ENCODE results near the gene MMS19.
"Not testable (repeated sequence)": the region's sequence is repeated elsewhere in the genome, so short reads cannot be mapped to it uniquely, and the experiment has no call there.

The MMS19 gene

DNA sequence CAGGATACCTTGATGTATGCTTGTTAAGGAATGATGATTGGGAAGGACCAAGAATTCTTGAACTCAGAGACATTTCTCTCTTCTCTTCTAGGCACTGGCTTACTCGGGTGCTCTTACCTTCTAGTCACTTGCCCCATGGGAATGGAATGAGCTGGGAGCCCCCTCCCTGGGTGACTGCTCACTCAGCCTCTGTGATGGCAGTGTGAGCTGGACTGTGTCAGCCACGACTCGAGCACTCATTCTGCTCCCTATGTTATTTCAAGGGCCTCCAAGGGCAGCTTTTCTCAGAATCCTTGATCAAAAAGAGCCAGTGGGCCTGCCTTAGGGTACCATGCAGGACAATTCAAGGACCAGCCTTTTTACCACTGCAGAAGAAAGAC lies 41.5 kb downstream of the MMS19 start:
- DNase-seq: no peak

DNA sequence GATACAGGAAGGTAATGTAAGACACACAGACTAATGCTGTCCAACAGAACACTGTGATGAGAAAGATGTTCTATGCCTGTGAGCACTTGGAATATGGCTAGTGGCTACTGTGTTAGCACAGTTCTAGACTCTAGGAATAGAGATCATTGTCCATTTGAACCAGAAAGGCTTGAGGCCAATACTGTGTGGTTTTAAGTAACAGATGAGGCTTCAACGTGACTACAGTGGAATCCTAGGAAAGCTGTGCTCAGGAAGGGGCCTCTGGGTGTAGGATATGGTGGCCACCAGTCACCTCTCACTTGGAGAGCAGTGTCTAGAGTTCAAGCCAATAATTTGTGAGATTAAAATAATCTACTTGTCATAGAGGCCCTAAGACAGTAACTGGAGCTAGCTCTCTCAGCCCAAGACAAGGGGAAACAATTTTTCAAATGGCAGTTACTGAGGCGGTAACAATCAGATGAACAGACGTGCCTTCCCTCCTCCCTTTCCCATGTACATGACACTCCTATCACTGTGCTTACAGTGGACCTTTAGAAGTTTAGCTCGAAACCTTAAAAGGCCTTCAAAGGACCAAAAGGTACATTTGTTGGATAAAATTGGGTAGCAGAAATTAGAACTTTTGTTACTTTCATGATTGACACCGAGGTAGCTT lies 42.1 kb downstream of the MMS19 start:
- no peak for DNase-seq

DNA sequence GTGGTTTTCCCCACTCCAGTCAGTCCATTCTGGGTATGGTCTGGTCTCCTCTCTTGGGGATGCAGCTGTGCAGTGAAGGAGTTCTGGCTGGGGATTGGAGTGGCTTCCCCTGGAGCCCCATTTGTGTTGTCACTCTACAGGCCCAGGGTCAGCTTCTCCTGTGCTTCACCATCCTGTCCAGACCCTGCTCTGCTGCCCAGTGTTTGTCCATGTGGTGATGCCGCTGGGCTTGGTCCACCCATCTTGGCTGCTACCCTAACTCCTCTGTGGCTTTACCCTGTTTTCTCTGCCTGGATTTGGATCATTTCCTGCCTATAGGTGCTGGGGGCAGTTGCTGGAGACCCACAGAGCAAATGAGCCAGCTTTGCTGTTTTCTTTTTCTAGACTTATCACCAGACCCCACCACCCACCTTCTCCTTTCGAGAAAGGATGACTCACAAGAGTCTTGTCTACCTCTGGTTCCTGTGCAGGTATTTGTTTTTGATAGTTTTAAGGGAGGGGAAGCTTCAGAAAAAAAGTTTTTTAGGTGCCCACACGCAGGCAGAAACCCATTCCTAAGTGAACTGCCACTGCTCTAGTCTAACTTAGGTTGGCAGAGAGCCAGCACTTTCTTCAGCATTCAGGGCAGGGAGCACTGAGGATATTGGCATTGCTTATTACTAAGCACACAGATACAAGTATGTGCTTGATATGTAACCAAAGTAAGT lies 43.7 kb downstream of the MMS19 start:
- DNase-seq: no peak

DNA sequence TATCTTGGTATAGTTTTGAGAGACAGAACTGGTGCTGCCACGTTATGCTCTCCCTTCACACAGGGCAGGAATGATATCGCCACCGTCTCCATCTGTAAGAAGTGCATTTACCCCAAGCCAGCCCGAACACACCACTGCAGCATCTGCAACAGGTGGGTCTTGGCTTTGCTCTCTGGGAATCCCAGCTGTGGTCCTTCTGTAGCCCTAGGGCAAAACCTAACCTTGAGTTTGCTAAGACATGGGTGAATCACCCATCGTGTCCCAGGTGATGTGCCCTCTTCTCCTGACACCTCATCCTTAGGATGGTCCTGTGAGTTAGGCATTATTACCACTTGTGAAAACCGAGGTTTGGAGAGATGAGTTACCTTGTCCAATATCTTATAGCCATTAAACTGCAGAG lies 45.9 kb downstream of the MMS19 start:
- no peak for DNase-seq

DNA sequence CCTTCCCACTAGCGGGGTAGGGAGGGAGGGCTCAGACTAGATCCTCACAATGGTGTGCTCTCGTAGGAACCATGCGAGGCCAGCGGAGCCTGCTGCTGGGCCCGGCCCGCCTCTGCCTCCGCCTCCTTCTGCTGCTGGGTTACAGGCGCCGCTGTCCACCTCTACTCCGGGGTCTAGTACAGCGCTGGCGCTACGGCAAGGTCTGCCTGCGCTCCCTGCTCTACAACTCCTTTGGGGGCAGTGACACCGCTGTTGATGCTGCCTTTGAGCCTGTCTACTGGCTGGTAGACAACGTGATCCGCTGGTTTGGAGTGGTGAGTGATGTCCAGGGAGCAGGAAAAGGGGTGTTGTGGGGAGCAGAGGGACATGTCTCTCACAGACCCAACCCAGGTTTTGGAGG lies 46.6 kb downstream of the MMS19 start:
- DNase-seq: no peak

DNA sequence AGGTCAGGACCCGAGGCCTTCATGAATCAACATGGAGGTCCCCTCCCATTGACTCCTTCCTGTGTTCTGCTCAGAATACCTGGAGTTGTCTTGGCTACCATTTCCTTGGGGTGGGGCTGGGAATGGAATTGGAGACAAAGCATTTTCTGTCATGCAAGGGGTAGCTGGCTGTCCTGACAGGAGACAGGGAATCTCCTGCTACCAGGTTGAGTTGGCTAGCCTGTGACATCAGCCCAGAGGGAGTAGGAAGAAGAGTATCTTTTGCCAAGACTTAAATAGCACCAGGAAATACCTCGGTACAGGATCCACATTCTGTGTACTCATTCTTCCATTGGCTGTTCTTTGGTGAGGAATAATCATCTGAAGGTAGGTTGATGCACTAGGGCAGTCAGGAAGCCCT lies 47.4 kb downstream of the MMS19 start:
- no peak for DNase-seq

DNA sequence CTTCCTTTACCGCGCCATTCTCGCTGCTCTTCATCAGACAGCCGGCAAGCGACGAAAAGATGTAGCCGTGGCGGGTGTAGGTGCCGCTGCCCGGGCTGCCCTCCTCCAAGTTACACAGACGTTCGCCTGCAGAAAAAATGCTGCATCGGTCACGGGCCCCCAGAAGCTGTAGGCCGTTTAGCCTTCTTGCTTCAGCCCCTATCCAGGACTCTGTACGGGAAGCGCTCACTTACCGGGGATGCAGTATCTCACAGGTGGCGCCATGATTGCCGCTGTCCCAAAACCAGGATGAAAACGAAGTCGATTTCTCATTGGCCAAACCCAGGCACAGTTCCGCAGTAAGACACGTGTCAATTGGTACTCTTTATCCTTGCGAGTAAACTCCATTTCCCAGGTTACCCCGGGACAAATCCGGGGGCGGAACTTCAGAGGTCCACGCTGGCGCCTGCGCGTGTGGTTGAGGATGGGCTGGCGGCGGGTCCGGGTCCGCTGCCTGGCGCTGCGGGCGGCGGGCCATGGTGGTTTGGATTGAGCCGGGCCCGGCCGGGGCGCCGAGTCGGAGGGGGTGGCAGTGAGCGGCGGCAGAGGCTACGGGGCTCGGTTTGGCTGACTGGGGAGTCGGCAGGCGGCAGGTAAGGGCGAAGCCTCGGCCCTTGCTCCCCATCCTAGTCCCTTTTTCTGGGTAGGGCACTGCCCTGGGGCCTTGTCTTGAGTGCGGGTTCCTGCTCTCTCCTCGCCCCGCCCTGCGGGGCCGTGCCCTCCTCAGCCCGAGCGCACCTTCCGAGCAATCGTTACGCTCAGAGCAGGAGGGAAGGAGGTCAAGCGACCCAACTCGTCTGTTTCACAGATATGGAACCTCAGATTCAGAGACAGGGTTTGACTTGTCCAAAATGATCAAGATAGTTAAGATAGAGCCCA lies 52.2 kb downstream of the MMS19 start, which contains the start of the genes EXOSC1 and ZDHHC16:
TSS of gene EXOSC1 (minus strand) at position 285 of the 918 bp plus-strand sequence. CDS start at position 264, 21 bp downstream.
TSS of gene ZDHHC16 (plus strand) at position 454 of the 918 bp plus-strand sequence. CDS start 5,501 bp downstream, outside the sequence.
- peak; percentile 47 for DNase-seq

DNA sequence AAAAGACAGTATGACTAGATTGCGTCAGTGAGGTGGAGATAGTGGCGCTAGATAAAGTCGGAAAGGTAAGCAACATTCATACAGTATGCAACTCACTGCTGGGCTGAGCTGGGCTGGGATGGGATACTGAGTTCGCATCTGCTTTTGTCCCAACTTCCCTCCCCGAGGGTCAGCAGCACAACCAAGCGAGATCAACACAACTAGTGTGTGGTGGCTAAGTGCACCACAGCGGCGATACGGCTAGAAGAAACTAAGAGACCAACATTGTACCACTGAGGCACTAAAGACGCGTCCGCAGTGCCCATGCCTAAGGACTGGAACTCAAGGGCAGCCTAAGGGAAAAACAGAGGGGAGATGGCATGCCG lies 52.9 kb downstream of the MMS19 start:
- no peak for DNase-seq

DNA sequence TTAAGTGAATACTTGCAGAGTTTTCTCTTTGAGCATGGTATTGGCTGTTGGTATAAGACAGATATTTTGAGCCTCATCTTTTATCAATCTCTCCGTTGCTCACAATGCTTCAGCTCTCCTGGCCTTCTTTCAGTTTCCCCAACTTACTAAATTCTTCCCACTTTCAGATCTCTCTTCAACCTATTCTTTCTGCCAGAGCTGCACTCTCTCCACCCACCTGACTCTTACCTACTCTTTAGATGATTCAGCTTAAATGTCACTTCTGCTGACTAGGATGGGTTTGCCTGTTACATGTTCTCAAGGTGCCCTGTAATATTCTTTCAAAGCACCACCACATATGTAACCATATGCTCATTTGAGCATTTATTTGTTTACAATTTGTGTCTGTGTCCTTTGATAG lies 54.0 kb downstream of the MMS19 start:
- no peak for DNase-seq

DNA sequence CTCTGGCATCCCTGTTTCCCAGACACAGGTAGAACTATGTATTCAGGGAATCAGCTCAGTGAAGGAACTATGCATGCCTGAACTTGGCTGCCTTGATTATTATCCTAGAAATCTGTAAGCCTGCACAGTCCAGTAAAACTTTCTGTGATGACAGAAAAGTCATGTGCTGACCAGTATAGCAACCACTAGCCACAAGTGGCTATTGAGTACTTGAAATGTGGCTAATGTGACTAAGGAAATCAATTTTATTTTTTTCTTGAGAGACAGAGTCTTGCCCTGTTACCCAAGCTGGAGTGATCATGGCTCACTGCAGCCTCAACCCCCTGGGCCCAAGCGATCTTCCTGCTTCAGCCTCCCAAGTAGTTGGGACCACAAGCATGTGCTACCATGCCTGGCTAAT lies 55.9 kb downstream of the MMS19 start:
- DNase-seq: no peak

DNA sequence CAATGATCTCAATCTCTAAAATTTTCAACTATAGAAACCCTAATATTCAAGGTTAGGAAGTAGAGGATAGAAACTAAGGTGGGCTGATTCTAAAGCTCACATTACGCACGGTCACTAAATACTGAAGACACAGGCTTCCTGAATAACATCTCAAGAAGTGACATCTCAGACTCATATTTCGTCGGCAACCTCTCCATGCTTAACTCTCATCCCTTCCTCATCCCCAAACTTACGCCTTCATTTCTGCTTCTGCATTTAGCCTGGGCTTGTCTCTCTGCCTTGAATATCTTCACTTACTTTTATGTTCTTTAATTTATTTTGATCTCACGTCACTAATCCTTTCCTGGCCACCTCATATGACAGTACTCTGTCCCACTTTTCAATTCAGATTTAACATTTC lies 63.0 kb downstream of the MMS19 start:
- no peak for DNase-seq

DNA sequence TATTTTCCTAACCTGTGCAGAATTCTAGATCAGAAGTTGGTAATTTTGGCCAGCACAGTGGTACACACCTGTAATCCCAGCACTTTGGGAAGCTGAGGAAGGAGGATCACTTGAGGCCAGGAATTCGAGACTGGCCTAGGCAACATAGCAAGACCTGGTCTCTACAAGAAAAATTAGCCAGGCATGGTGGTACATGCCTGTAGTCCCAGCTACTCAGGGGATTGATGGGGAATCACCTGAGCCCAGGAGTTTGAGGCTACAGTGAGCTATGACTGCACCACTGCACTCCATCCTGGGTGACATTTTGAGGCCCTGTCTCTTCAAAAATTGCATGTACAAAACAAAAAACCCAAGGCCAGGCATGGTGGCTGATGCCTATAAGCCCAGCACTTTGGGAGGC lies 63.7 kb downstream of the MMS19 start:
- no peak for DNase-seq

DNA sequence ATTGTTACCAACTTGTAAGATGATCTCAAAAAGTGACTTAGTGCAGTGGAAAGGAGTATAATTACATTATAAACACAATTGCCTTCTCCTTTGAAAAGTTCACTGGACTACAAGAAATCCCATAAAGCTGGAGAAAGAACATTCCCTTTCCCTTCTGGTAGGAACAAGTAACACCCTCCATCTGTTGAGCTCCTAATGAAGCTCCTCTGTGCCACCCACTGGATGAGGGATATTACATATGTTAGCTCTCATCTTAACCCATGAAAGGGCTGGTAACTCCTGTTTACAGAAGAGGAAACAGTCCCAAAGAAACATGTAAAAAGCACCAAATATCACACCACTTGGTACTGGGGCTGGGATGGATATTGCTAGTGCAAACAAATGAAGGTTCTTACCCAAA lies 64.2 kb downstream of the MMS19 start:
- no peak for DNase-seq

DNA sequence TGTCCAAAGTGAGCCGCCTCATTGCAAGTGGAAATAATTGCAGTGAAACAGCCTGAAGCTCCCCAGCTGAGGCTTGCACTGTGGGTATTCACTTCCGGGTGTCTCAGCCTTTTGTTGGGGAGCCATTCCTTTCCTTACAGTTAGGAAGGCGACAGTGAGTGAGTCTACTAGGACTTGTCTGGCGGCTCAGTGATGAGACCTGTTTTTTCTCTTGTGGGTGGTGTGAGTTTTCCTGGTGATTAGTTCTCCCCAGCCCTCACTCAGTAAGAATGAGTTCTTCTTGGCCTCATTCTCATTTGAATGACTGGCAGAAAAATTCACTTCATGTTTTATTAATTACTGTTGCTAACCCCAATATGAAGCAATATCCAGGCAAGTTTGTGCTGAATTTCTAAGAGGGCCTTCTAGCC lies 69.6 kb downstream of the MMS19 start:
- no peak for DNase-seq

DNA sequence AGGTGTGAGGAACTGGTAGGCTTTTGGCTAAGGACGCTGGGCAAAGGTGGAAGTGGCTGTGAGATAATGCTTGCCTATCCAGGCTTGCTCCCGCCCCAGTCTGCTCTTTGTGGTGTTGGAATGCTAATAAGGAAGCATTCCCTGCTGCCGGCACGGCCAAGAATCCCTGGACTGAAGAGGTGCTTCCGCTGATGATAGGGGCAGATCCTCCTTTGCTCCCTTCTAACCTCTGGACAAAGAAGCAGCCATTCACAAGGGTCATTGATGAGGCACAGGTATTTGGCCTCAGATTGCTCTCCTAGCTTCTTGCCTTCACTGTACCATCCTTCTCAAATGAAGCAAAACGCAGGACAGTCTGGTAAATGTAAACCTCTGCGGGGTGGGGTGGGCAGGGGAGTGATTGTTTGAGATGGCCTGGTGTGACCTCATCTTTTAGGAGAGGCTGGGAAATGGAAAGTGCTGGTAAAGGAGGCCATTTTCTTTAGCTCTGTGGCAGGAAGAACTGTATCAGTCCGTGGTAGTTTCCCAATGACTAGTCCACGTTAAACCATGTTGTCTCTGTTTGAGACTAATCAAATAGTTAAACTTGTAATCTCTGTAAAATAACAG lies 70.5 kb downstream of the MMS19 start:
- DNase-seq: no peak

DNA sequence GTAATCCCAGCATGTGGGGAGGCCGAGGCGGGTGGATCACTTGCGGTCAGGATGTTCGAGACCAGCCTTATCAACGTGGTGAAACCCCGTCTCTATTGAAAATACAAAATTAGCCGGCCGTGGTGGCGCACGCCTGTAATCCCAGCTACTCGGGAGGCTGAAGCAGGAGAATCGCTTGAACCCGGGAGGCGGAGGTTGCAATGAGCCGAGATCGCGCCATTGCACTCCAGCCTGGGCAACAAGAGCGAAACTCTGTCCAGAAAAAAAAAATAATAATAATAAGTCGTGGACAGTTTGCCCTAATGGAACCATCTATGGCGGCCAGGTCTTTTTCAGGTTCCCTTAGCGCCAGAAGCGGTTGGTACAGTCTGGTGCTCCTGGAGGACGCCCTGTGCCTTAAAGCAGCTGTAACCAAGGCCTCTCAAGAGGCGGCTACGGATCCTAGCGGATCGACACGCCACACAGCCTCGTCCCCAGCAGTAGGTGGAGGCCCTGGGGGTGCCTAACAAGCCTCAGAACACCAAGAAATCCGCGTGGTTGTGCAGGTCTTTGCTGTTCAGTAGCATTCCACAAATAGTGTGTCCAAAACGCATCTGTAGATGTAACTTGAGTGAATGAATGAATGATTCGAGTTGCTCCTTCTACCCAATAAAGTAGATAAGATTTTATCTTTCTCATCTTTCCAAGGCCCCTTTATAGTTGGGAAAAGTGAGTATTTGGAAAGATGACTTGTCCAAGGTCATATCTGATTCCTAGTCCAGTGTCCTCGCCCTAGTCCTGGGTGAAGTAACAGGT lies 71.2 kb downstream of the MMS19 start:
- DNase-seq: no peak

DNA sequence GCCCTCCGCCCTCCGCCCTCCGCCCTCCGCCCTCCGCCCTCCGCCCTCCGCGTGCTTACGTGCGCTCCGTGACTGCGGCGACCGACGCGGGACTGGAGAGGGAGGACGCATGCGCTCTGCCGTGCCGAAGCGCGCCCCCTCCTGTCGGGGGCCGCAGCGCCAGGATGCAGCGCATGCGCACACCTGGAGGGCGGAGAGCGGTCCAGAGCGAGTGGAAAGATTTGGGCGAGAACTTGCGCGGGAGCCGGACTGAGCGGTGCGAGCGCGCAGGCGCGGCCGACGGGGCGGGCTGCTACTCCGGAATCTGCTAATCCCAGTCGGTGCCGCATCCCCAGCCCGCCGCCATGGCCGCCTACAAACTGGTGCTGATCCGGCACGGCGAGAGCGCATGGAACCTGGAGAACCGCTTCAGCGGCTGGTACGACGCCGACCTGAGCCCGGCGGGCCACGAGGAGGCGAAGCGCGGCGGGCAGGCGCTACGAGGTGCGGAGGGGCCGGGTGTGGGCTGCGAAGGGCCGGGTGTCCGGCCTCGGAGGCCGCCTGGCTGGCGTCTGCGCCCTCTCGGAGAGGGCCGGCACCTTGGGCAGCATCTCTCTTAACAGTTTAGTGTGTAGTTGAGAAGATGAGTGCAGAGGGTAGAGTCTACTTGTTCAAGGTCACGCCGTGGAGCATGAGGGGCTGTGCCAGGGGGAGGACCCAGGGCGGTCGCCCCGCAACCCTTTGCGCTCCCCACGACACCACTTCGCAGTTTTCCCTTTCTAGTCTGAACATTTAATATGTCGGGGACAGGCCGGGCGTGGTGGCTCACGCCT lies 72.1 kb downstream of the MMS19 start, which contains the start of gene PGAM1:
TSS of gene PGAM1 (plus strand) at position 228 of the 812 bp plus-strand sequence. CDS start at position 345, 117 bp downstream.
- DNase-seq: peak; percentile 83

DNA sequence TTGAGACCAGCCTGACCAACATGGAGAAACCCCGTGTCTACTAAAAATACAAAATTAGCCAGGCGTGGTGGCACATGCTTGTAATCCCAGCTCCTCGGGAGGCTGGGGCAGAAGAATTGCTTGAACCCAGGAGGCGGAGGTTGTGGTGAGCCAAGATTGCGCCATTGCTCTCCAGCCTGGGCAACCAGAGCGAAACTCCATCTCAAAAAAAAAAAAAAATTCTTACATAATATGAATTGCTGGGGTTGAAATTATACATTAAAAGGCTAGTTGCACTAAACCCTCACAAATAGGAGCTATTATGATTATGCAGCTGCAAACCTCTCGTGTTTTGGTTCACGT lies 74.5 kb downstream of the MMS19 start:
- not testable (repeated sequence) for DNase-seq

DNA sequence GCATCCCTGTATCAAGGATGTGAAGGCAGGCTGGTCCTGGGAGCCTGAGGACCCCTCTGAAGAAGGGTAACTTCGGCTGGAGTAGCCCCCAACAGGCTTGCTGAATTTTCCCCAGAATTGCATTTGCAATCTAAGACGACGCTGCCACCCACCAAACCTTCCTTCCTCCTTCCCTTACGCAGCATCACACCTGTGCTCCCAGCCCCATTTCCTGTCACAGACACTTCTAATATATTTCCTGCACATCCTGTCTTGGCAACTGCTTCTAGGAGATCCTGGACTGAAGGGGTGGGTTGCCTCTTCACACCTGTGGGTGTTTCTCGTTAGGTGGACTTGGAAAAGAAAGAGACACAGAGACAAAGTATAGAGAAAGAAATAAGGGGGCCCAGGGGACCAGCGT lies 81.7 kb downstream of the MMS19 start:
- DNase-seq: no peak

DNA sequence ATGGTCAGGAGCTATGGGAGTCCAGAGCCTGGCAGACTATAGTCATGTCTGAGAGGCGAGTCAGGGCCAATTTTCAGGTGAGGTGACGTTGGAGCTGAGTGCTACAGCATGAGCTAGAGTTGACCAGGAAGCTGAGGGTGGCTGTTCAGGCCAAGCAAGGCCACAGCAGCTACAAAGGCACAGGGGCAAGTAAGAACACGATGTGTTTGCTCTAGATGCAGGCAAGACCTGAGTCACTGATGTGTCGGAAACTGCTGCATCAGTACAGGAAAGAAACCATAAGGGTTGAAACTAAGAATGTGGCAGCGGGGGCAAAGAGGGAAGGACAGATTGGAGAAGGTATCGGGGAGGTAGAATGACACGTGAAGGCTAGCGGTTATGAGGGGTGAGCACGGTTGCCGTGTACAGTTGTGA lies 85.3 kb downstream of the MMS19 start:
- no peak for DNase-seq

DNA sequence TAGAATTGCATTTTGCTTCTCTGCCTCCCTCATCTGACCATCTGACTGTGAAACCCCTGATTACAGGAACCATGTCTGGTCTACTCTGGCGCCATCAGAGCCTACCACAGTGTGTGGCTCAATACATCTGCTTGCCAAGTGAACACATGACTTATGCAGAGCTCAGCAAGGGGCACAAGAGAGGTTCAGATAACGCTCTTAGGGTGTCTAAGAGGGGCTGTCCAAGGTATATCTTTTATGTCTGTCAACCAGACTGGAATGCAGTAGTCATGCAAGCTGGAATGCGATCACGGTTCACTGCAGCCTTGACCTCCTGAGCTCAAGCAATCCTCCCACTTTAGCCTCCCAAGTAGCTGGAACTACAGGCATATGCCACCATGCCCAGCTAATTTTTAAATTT lies 86.8 kb downstream of the MMS19 start:
- DNase-seq: no peak
